HL-60 (cell line): ENCODE results near the gene SLC35D2.

Experiments used
- CTCF ChIP-seq: IDR thresholded peaks from one replicate; pipeline ENCODE4 v1.5.1; 2011; ENCODE audit warnings: low read length, control low read depth, inconsistent platforms; ENCODE audit not compliant: insufficient read depth
- POLR2AphosphoS5 ChIP-seq: IDR thresholded peaks from 2 replicates; pipeline ENCODE4 v1.6.1; 2012; ENCODE audit warnings: low read depth
- SPI1 ChIP-seq: IDR thresholded peaks from 2 replicates; pipeline ENCODE4 v1.6.1; 2012; ENCODE audit warnings: low read depth, mild to moderate bottlenecking, borderline replicate concordance
- TF ChIP-seq, protein P1 (sequence below): IDR thresholded peaks from 2 replicates; pipeline ENCODE4 v1.6.1; 2012; ENCODE audit warnings: low read depth; ENCODE audit not compliant: insufficient replicate concordance

- TF ChIP-seq CTCF (no peak), POLR2AphosphoS5 (no peak), SPI1 (no peak)
- TF ChIP-seq, protein P1, sequence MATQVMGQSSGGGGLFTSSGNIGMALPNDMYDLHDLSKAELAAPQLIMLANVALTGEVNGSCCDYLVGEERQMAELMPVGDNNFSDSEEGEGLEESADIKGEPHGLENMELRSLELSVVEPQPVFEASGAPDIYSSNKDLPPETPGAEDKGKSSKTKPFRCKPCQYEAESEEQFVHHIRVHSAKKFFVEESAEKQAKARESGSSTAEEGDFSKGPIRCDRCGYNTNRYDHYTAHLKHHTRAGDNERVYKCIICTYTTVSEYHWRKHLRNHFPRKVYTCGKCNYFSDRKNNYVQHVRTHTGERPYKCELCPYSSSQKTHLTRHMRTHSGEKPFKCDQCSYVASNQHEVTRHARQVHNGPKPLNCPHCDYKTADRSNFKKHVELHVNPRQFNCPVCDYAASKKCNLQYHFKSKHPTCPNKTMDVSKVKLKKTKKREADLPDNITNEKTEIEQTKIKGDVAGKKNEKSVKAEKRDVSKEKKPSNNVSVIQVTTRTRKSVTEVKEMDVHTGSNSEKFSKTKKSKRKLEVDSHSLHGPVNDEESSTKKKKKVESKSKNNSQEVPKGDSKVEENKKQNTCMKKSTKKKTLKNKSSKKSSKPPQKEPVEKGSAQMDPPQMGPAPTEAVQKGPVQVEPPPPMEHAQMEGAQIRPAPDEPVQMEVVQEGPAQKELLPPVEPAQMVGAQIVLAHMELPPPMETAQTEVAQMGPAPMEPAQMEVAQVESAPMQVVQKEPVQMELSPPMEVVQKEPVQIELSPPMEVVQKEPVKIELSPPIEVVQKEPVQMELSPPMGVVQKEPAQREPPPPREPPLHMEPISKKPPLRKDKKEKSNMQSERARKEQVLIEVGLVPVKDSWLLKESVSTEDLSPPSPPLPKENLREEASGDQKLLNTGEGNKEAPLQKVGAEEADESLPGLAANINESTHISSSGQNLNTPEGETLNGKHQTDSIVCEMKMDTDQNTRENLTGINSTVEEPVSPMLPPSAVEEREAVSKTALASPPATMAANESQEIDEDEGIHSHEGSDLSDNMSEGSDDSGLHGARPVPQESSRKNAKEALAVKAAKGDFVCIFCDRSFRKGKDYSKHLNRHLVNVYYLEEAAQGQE, result no peak
Observed at GRCh38 chr9:96343515-96344360, 39.8 kb downstream of the SLC35D2 start.
